ENCODE results near the gene TBL3.

Gene TBL3

GRCh38 chr16:1929578-1930337 lies 42.1 kb upstream of the TBL3 start:
- DNase-seq (ENCODE audit: low read depth): peak; percentile 69
- peak overlapping the region; percentile 48 for H3K4me3 ChIP-seq (ENCODE audit: control insufficient read depth, low read depth, low read length)
- TF ChIP-seq, protein P1, sequence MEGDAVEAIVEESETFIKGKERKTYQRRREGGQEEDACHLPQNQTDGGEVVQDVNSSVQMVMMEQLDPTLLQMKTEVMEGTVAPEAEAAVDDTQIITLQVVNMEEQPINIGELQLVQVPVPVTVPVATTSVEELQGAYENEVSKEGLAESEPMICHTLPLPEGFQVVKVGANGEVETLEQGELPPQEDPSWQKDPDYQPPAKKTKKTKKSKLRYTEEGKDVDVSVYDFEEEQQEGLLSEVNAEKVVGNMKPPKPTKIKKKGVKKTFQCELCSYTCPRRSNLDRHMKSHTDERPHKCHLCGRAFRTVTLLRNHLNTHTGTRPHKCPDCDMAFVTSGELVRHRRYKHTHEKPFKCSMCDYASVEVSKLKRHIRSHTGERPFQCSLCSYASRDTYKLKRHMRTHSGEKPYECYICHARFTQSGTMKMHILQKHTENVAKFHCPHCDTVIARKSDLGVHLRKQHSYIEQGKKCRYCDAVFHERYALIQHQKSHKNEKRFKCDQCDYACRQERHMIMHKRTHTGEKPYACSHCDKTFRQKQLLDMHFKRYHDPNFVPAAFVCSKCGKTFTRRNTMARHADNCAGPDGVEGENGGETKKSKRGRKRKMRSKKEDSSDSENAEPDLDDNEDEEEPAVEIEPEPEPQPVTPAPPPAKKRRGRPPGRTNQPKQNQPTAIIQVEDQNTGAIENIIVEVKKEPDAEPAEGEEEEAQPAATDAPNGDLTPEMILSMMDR (conservative IDR thresholded peaks at IDR 0.05; ENCODE audit: control insufficient read depth, insufficient read depth, low read depth, low read length): peak; percentile 34

DNA sequence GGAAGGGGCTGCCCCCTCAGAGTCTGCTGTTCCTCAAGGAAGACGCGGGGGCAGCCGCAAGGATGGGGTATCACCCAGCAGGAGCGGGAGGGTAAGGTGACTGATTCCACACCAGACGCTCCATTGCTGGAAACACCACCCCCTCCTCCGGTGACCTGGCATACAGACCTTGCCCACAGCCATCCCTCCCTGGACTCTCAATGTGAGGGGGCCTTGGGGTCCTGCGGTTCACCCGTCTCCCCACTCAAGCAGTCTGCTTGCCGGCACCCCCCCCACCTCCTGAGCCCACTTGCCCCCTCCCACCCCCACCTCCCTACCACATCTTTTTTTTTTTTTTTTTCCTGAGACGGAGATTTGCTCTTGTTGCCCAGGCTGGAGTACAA lies 41.5 kb upstream of the TBL3 start:
- DNase-seq (ENCODE audit: low read depth): no peak
- TF ChIP-seq, protein P1 (conservative IDR thresholded peaks at IDR 0.05; ENCODE audit: control insufficient read depth, insufficient read depth, low read depth, low read length): no peak
- H3K4me3 ChIP-seq (ENCODE audit: control insufficient read depth, low read depth, low read length): no peak overlapping the region

DNA sequence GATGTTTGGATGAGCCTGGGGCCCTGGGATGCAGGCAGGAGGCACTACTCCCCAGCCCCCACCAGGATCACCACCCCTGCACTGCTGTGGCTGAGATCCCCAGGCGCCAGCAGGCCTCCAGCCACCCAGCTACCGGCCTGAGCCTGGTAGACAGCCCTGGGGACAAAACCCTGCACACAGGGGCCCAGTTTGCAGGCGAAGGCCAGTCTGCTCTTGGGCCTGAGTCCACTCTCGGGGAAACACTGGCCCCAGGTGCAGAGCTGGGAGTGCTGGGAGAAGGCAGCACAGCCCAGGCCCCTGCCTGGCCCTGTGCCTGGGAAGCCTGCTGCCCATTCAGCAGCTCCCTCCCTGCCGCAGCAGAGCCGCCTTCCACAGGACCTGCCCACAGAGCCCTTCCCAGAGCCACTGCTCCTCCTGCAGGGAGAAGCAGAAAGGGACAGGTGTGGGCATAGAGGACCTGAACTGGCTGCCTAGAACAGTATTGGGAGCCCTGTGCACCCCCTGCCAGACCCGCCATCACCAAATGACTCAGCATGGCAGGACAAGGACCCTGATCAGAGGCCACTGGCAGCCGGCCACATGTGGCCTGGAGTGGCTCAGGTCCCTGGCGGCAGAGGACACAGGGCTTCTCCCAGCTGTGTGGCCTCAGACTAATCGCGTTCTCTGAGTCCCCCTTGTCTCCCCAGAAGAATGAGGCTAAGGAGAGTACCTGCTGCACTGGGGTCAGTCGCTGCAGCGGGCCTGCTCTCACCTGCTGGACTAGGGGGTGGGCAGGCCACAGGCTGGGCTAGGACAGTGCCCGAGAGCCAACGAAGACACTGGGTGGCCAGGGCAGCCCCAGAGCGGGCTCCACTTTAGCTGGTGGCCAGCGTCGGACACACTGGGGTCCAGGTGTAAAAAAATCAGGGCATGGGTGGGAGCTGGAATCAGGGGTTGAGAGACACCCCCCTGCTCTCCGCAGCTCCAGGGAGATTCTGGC lies 39.5 kb upstream of the TBL3 start:
- DNase-seq (ENCODE audit: low read depth): no peak
- no peak overlapping the region for H3K4me3 ChIP-seq (ENCODE audit: control insufficient read depth, low read depth, low read length)
- TF ChIP-seq, protein P1 (conservative IDR thresholded peaks at IDR 0.05; ENCODE audit: control insufficient read depth, insufficient read depth, low read depth, low read length): no peak

GRCh38 chr16:1933097-1933661 lies 38.7 kb upstream of the TBL3 start:
- TF ChIP-seq, protein P1 (conservative IDR thresholded peaks at IDR 0.05; ENCODE audit: control insufficient read depth, insufficient read depth, low read depth, low read length): no peak
- H3K4me3 ChIP-seq (ENCODE audit: control insufficient read depth, low read depth, low read length): no peak overlapping the region
- no peak for DNase-seq (ENCODE audit: low read depth)

- H3K4me3 ChIP-seq (ENCODE audit: control insufficient read depth, low read depth, low read length): no peak overlapping the region
- TF ChIP-seq, protein P1 (conservative IDR thresholded peaks at IDR 0.05; ENCODE audit: control insufficient read depth, insufficient read depth, low read depth, low read length): no peak
- DNase-seq (ENCODE audit: low read depth): no peak
Observed at GRCh38 chr16:1936945-1937479, 34.8 kb upstream of the TBL3 start.

- TF ChIP-seq, protein P1 (conservative IDR thresholded peaks at IDR 0.05; ENCODE audit: control insufficient read depth, insufficient read depth, low read depth, low read length): no peak
- H3K4me3 ChIP-seq (ENCODE audit: control insufficient read depth, low read depth, low read length): no peak overlapping the region
- no peak for DNase-seq (ENCODE audit: low read depth)
Observed at GRCh38 chr16:1938316-1938715, 33.5 kb upstream of the TBL3 start.
